ENCODE measurements around the gene RHOB. TPM values are rescaled to one million over a fixed set of nuclear protein-coding genes. Genes with fewer than 3 reads are reported as not detected.
A peak's percentile ranks its signal among the peaks of the same experiment; 100 is the strongest.

Gene RHOB
- total RNA-seq, 2 experiments from 2014 or later, result 14.2 to 15.4 TPM

DNA sequence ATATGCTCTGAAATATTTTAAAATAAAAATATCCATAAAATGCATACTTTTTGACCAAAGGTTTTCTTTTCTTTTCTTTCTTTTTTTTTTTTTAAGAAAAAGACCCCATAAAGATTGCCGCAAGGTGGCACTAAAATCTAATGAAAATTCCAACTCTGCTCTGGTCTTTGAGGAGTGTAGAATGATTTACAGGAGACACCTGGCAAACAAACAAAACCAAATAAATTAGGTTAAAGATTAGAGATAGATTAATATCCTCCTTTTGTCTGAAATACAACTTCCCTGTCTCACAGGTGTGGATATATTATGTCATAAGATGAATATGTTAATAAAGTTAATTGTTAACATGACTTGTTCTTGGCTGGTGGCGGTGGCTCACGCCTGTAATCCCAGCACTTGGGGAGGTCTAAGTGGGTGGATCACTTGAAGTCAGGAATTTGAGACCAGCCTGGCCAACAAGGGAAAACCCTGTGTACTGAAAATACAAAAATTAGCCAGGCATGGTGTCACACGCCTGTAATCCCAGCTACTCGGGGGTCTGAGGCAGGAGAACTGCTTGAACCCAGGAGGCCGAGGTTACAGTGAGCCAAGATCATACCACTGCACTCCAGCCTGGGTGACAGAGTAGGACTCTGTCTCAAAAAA lies 3.5 kb upstream of the RHOB start:
- H3K36me3 Mint-ChIP-seq (ENCODE audit: low read depth), result peaks cover 2% of the 10 kb centered on the region
- no peaks in the 10 kb centered on the region for H3K9me3 Mint-ChIP-seq
- peaks cover 5% of the 10 kb centered on the region for H3K27me3 Mint-ChIP-seq
- H3K4me3 Mint-ChIP-seq, result no peak overlapping the region
- ChIA-PET CTCF (interaction anchor here (0.8 to 10.2 kb wide), 15 partner anchors 9 to 218 kb away, joined by 3 to 117 read pairs (median 4); partner anchors contain the start of gene HS1BP3), POLR2A (no interaction called here)
- ATAC-seq (no peak), DNase-seq (no peak)
- intact Hi-C loops (cut with micrococcal nuclease), result no loop called here
- H3K27ac Mint-ChIP-seq, result no peak overlapping the region
- H3K4me1 Mint-ChIP-seq (ENCODE audit: low read depth), result peaks cover 4% of the 10 kb centered on the region
- TF ChIP-seq, protein P1, sequence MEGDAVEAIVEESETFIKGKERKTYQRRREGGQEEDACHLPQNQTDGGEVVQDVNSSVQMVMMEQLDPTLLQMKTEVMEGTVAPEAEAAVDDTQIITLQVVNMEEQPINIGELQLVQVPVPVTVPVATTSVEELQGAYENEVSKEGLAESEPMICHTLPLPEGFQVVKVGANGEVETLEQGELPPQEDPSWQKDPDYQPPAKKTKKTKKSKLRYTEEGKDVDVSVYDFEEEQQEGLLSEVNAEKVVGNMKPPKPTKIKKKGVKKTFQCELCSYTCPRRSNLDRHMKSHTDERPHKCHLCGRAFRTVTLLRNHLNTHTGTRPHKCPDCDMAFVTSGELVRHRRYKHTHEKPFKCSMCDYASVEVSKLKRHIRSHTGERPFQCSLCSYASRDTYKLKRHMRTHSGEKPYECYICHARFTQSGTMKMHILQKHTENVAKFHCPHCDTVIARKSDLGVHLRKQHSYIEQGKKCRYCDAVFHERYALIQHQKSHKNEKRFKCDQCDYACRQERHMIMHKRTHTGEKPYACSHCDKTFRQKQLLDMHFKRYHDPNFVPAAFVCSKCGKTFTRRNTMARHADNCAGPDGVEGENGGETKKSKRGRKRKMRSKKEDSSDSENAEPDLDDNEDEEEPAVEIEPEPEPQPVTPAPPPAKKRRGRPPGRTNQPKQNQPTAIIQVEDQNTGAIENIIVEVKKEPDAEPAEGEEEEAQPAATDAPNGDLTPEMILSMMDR (IDR thresholded peaks at IDR 0.05), result peak; percentile 63

DNA sequence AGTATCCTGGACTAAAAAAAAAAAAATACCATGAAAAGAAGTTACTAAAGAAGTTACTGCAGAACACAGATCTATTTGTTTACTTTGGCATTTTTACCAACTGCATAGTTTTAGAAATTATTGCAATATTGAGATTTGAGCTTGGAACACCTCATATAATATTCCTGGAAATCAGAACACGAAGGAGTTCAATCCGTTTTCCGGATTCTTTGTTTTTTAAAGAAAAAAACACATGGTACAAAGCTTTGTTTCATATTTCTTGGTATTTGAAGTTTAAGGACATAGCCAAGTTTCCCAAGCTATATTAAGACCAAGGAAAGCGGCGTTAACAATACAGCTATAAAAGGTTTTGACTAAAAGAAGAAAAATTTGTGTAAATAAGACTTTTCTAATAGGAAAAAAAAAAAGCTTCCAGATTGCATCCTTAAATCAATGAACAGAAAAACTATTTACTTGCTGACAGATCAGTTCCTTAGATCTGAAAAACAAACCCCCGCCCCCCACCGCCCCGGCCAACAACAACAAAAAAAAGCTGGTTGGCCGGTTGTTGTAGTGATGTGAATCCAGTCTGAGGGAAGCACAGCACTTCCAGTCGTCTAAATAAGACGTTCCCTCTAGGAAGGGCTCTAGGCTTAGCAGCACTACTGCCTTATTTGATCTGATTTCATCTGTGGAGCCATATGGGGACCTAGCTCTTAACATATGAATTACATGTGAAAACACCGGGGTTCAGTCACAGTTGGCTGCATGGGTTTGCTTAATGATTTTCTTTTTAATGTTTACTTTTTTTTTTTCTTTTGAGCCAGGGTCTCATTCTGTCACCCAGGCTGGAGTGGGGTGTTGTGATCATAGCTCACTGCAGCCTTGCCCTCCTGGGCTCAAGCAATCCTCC lies 2.5 kb upstream of the RHOB start:
- no peak for DNase-seq
- H3K27me3 Mint-ChIP-seq, result peaks cover 4% of the 10 kb centered on the region
- TF ChIP-seq, protein P1 (IDR thresholded peaks at IDR 0.05), result no peak
- intact Hi-C loops (cut with micrococcal nuclease), result loop anchor here (2.0 kb wide), 1 partner anchor 198 kb away; no protein-coding TSS in a partner anchor
- peaks cover 8% of the 10 kb centered on the region for H3K4me1 Mint-ChIP-seq (ENCODE audit: low read depth)
- ATAC-seq, result no peak
- ChIA-PET POLR2A (interaction anchor here (0.6 to 0.7 kb wide), 2 partner anchors 151 to 182 kb away, joined by 3 read pairs; no protein-coding TSS in a partner anchor), CTCF (interaction anchor here (0.7 to 10.2 kb wide), 24 partner anchors 8 to 285 kb away, joined by 3 to 117 read pairs (median 4); partner anchors contain the start of gene HS1BP3)
- H3K9me3 Mint-ChIP-seq, result no peaks in the 10 kb centered on the region
- H3K4me3 Mint-ChIP-seq, result no peak overlapping the region
- H3K36me3 Mint-ChIP-seq (ENCODE audit: low read depth), result peaks cover 4% of the 10 kb centered on the region
- H3K27ac Mint-ChIP-seq, result no peak overlapping the region

DNA sequence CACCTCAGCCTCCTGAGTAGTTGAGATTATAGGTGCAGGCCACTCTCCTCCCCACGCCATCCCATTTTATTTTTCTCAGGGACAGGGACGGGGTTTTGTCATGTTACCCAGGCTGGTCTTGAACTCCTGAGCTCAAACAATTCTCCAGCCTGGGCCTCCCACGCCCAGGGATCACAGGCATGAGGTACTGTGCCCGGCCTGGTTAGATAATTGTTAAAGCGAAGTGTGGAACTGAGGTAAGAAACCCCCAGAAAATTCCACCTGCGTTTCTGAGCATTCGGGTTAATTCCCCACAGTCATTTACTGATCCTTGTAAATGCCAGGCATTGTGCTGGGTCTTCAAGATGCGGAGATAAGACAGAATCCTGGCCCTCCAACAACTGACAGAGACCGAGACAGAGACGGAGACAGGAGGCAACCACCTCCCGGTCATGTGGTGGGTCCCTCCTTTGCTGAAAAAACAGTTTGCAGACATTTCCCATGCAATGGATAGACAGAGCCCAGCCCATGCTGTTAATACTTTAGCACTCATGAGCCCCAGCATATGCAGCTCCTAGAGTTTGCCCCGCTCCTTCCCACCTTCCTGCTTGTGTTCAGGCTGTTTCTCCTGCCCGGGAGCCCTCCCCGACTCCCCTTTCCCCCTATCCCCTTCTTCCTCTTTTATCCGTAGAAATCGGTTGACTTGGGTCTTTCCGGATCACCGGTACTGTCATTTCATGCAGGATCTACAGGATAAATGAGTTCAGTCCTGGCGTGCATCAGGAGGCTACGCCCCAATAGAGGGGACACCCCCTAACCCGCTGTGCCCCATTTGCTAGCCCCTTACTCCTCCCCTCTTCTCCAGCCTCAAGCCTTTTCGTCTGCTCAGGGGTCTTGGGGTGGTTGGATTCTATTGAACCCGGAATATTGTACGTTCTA lies 1.6 kb upstream of the RHOB start:
- ChIA-PET CTCF (interaction anchor here (0.7 to 10.2 kb wide), 15 partner anchors 19 to 243 kb away, joined by 3 to 117 read pairs (median 6); partner anchors contain the start of gene HS1BP3), POLR2A (interaction anchor here (0.6 to 1.4 kb wide), 3 partner anchors 150 to 205 kb away, joined by 3 to 4 read pairs (median 3); partner anchors contain the start of gene HS1BP3)
- Mint-ChIP-seq H3K4me3 (no peak overlapping the region), H3K9me3 (no peaks in the 10 kb centered on the region), H3K27me3 (peaks cover 4% of the 10 kb centered on the region), H3K27ac (no peak overlapping the region), H3K4me1 (ENCODE audit: low read depth) (peaks cover 8% of the 10 kb centered on the region), H3K36me3 (ENCODE audit: low read depth) (peaks cover 4% of the 10 kb centered on the region)
- DNase-seq, result no peak
- no peak for ATAC-seq
- intact Hi-C loops (cut with micrococcal nuclease), result loop anchor here (2.0 kb wide), 1 partner anchor 198 kb away; no protein-coding TSS in a partner anchor
- TF ChIP-seq, protein P1 (IDR thresholded peaks at IDR 0.05), result no peak

DNA sequence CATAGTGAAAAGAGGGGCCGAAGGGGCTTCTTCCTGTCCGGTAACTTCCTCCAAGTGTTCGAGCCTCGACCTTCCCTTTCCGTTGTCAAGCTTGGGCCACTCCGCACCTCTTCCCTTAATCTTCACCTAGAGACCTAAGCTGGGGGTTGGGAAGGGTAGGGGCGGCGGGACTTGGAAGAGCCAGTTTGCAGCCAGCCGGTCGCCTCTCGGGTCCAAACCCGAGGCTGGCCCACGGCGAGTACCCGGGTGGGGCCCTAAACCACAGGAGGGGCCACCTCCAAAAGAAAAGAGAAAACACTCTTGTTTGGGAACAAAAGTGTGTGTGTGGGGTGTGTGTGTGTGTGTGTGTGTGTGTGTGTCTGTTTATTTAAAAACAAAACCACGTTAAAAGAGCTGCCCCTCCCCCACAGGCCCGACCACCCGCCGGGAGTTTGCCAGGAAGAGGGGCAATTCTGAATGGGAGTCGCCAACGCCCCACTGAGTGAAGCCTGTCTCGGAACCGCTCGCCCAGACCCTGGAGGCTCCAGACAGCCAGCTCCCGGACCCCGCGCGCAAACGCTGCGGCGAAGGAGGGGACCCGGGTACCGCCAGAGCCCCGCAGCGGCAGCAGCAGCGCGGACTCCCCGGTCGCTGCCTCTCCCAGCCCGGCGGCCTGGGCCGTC lies 488 bp upstream of the RHOB start:
- Mint-ChIP-seq H3K4me1 (ENCODE audit: low read depth) (peaks cover 8% of the 10 kb centered on the region), H3K4me3 (peak overlapping the region; percentile 73), H3K27me3 (peaks cover 4% of the 10 kb centered on the region), H3K9me3 (no peaks in the 10 kb centered on the region), H3K36me3 (ENCODE audit: low read depth) (peaks cover 4% of the 10 kb centered on the region), H3K27ac (no peak overlapping the region)
- intact Hi-C loops (cut with micrococcal nuclease), result no loop called here
- ChIA-PET CTCF (interaction anchor here (1.0 to 10.2 kb wide), 15 partner anchors 9 to 475 kb away, joined by 3 to 117 read pairs (median 5); partner anchors contain the start of genes HS1BP3 and SDC1), POLR2A (interaction anchor here (0.6 to 2.7 kb wide), 14 partner anchors 9 to 229 kb away, joined by 3 to 14 read pairs (median 4); partner anchors contain the start of gene HS1BP3)
- DNase-seq, result no peak
- ATAC-seq, result no peak
- TF ChIP-seq, protein P1 (IDR thresholded peaks at IDR 0.05), result no peak

All from activated CD8-positive, alpha-beta T cell treated with anti-CD3 and anti-CD28 coated beads for 36 hours (primary cell).